CD4-positive, alpha-beta T cell (primary cell): ENCODE results near the gene ETNK2. TPM values are rescaled to one million over a fixed set of nuclear protein-coding genes. Genes with fewer than 3 reads are reported as not detected.

Source experiments
- ATAC-seq: fragments of 200-7000 bp; cut with Tn5 transposase; one replicate; pipeline ENCODE4 v1.10.0; 2022; ENCODE audit warnings: mild to moderate bottlenecking; ENCODE audit not compliant: poor library complexity
- CTCF ChIA-PET: fragments of 350-600 bp; sonication (Branson Sonifier 250); formaldehyde crosslinking; loops from one replicate; lab custom pipeline; 2021; ENCODE audit warnings: antibody characterized with exemption, inconsistent platforms; lab: Charles Lee
- POLR2A ChIA-PET: fragments of 350-600 bp; sonication (Branson Sonifier 250); formaldehyde crosslinking; loops from one replicate; lab custom pipeline; 2021; ENCODE audit warnings: antibody characterized with exemption, inconsistent platforms; lab: Charles Lee
- DNase-seq, 14 experiments: peaks; one replicate each; pipeline ENCODE4 v3.0.0-alpha.2; 2013 to 2020; ENCODE audit warnings: mixed read lengths in 2 of 14
- H3K27ac ChIP-seq, 2 donors: one replicate each; pipeline versions ENCODE4 v1.5.1 to v1.7.0; 2013; ENCODE audit warnings: low read length in 2 of 2, low read depth in 1 of 2, mild to moderate bottlenecking in 1 of 2
- H3K27me3 ChIP-seq, 2 experiments: 1 replicate in 1 of 2; 2 replicates in 1 of 2; pipeline versions ENCODE4 v1.6.1 to v1.7.0; 2013; ENCODE audit warnings: low read length in 2 of 2, control low read depth in 1 of 2, mild to moderate bottlenecking in 1 of 2, moderate library complexity in 1 of 2; ENCODE audit not compliant: insufficient read depth in 2 of 2, control insufficient read depth in 1 of 2
- H3K36me3 ChIP-seq: one replicate; pipeline ENCODE4 v1.6.1; 2013; ENCODE audit warnings: low read length, control low read depth; ENCODE audit not compliant: insufficient read depth
- H3K4me1 ChIP-seq: one replicate; pipeline ENCODE4 v1.6.1; 2013; ENCODE audit warnings: low read length, control low read depth; ENCODE audit not compliant: insufficient read depth
- H3K4me3 ChIP-seq: one replicate; pipeline ENCODE4 v1.5.1; 2013; ENCODE audit warnings: mild to moderate bottlenecking, low read length, moderate library complexity
- H3K9me3 ChIP-seq, 2 experiments: 1 replicate in 1 of 2; 2 replicates in 1 of 2; pipeline versions ENCODE4 v1.6.1 to v1.7.0; 2013; ENCODE audit warnings: low read length in 2 of 2, mild to moderate bottlenecking in 2 of 2, control low read depth in 1 of 2, moderate library complexity in 1 of 2; ENCODE audit not compliant: control insufficient read depth in 1 of 2, insufficient read depth in 1 of 2
- H3K27ac Mint-ChIP-seq: one replicate; pipeline ENCODE4 v1.8.0; 2020; ENCODE audit warnings: mixed read lengths
- H3K27me3 Mint-ChIP-seq: one replicate; pipeline ENCODE4 v1.8.0; 2021; ENCODE audit warnings: mixed read lengths
- H3K36me3 Mint-ChIP-seq: one replicate; pipeline ENCODE4 v1.8.0; 2021; ENCODE audit warnings: low read depth, mixed read lengths
- H3K4me1 Mint-ChIP-seq: one replicate; pipeline ENCODE4 v1.8.0; 2021; ENCODE audit warnings: low read depth, mixed read lengths
- H3K4me3 Mint-ChIP-seq: one replicate; pipeline ENCODE4 v1.8.0; 2020; ENCODE audit warnings: mild to moderate bottlenecking, mixed read lengths
- H3K9me3 Mint-ChIP-seq: one replicate; pipeline ENCODE4 v1.8.0; 2020; ENCODE audit warnings: mixed read lengths
- intact Hi-C, 2 experiments: fragments of 100-400 bp; cut with DNase I in 1 of 2; cut with micrococcal nuclease in 1 of 2; formaldehyde crosslinking; loops; one replicate each; pipeline versions ENCODE4 v1.15.1 to v1.9.0; 2023 to 2025; cut with DNase I, micrococcal nuclease
- total RNA-seq, 174 experiments: library from RNA in 2 of 174; stranded (reverse) in 2 of 174; gene quantifications; one replicate each; pipeline ENCODE4 v1.2.3 and lab custom pipeline; 2021 to 2026
- TF ChIP-seq, protein P1 (sequence below): fragments of 200-600 bp; IDR thresholded peaks from one replicate; pipeline ENCODE4 v1.8.0; 2022; ENCODE audit warnings: antibody characterized with exemption, mild to moderate bottlenecking

The ETNK2 gene
- total RNA-seq, 2 experiments from 2014 or later, result 11.7 to 12.9 TPM

DNA sequence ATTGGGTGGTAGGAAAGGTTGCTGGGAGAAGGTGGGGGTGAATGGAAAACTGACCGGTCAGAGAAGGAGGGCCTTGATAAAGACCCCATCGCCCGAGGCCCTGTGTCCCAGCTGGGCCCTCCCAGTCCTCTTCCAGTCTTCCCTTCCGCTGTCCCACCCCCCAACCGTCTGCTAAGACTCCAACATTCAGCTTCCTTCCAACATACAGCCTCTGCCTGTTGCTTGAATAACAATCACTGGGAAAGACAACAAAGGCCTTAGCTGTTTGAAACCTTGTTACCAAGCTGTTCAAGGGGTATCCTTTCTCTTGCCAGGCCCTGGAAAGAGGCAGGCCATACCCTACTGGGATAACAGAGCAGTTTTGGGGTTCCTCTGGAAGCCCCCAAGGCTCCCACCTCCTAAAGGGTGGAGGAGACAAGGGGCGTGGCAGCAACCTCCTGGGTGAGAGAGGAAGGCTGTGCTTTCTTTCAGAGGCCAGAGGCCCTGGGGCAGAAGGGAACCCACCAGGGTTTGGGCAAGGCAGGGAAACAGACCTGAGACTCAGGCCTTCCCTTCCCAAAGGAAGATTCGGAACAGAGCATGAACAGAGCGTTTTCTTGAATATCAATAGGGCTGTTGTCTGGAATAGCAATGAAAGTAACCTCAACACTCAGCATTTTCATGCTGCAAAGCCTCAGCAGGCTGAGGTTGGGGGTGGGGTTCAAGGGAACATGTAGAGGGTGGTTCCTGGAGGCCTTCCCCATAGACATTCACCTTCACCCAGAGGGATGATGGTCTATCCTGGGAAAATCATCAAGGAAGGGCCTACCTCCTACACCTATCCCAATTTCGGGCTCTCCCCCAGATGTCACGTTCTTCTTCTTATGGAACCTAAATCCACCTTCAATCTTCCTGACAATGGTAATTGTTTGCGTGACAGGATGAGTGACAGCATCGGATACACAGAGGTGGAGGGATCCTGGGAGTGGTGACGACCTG lies 4.1 kb downstream of the ETNK2 start:
- H3K27ac ChIP-seq, result no peak overlapping the region
- H3K27me3 ChIP-seq, result peaks cover 0 to 5% of the 10 kb centered on the region in 2 experiments
- no peak for ATAC-seq
- Mint-ChIP-seq H3K4me3 (no peak overlapping the region), H3K36me3 (no peaks in the 10 kb centered on the region), H3K27me3 (no peaks in the 10 kb centered on the region), H3K27ac (no peak overlapping the region), H3K9me3 (no peaks in the 10 kb centered on the region), H3K4me1 (peaks cover 11% of the 10 kb centered on the region)
- H3K4me1 ChIP-seq, result peaks cover 15% of the 10 kb centered on the region
- H3K9me3 ChIP-seq, result no peaks in the 10 kb centered on the region
- POLR2A ChIA-PET, result no interaction called here
- intact Hi-C loops, result no loop called here
- H3K36me3 ChIP-seq, result no peaks in the 10 kb centered on the region
- H3K4me3 ChIP-seq, result no peak overlapping the region
- DNase-seq, result no peak
- CTCF ChIA-PET, result no interaction called here
- TF ChIP-seq, protein P1, sequence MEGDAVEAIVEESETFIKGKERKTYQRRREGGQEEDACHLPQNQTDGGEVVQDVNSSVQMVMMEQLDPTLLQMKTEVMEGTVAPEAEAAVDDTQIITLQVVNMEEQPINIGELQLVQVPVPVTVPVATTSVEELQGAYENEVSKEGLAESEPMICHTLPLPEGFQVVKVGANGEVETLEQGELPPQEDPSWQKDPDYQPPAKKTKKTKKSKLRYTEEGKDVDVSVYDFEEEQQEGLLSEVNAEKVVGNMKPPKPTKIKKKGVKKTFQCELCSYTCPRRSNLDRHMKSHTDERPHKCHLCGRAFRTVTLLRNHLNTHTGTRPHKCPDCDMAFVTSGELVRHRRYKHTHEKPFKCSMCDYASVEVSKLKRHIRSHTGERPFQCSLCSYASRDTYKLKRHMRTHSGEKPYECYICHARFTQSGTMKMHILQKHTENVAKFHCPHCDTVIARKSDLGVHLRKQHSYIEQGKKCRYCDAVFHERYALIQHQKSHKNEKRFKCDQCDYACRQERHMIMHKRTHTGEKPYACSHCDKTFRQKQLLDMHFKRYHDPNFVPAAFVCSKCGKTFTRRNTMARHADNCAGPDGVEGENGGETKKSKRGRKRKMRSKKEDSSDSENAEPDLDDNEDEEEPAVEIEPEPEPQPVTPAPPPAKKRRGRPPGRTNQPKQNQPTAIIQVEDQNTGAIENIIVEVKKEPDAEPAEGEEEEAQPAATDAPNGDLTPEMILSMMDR, result no peak

DNA sequence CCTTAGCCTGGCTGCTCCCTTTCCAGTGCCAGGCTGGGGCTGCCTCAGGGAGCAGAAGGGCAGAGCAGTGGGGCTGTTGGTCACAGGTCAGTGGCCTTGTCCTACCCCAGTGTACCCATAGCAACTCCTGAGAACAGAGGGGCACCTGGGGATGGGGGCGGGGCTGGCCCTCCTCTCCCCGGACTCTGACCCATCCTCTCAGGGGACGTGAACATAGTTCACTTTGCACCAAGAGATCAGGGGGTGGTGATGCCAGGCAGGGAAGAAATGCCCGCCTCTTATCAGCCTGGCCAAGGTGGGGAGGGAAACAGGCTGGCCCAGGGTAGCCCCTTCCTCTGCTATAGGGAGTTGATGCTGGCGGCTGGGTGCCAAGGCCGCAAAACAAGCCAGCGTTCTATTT lies 4.9 kb downstream of the ETNK2 start:
- H3K27me3 ChIP-seq, result no peaks in the 10 kb centered on the region
- DNase-seq (no peak), ATAC-seq (no peak)
- H3K4me3 ChIP-seq, result no peak overlapping the region
- Mint-ChIP-seq H3K4me3 (no peak overlapping the region), H3K36me3 (no peaks in the 10 kb centered on the region), H3K9me3 (no peaks in the 10 kb centered on the region), H3K27ac (no peak overlapping the region), H3K27me3 (no peaks in the 10 kb centered on the region), H3K4me1 (peaks cover 11% of the 10 kb centered on the region)
- CTCF ChIA-PET, result no interaction called here
- no peak overlapping the region for H3K27ac ChIP-seq
- intact Hi-C loops, result no loop called here
- POLR2A ChIA-PET, result no interaction called here
- TF ChIP-seq, protein P1, result no peak
- no peaks in the 10 kb centered on the region for H3K9me3 ChIP-seq
- H3K36me3 ChIP-seq, result no peaks in the 10 kb centered on the region
- peaks cover 8% of the 10 kb centered on the region for H3K4me1 ChIP-seq

DNA sequence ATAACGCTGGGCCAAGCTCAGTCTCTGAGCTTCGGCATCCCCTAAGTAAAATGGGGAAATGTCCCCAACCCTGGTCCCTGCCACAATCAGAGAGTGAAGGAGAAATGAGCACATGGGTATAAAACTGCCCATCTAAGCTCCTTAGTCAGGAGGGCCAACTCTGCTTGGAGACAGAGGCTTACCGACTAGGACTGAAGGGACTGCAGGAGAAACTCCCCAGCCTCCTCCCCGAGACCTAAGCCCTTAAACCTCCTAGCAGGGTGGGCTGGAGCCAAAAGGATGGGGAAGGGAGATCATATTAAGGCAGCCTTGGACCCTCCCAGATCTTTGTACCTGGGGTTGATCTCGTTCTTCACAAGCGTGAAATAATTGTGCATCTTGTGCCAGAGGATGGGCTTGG lies 5.5 kb downstream of the ETNK2 start:
- peaks cover 6% of the 10 kb centered on the region for H3K4me1 ChIP-seq
- ChIA-PET POLR2A (no interaction called here), CTCF (no interaction called here)
- intact Hi-C loops, result no loop called here
- H3K9me3 ChIP-seq, result no peaks in the 10 kb centered on the region
- Mint-ChIP-seq H3K9me3 (no peaks in the 10 kb centered on the region), H3K4me1 (peaks cover 11% of the 10 kb centered on the region), H3K4me3 (no peak overlapping the region), H3K27me3 (no peaks in the 10 kb centered on the region), H3K27ac (no peak overlapping the region), H3K36me3 (no peaks in the 10 kb centered on the region)
- DNase-seq, result no peak
- no peak overlapping the region for H3K27ac ChIP-seq
- TF ChIP-seq, protein P1, result no peak
- no peaks in the 10 kb centered on the region for H3K36me3 ChIP-seq
- no peak for ATAC-seq
- no peak overlapping the region for H3K4me3 ChIP-seq
- no peaks in the 10 kb centered on the region for H3K27me3 ChIP-seq
